Body of pancreas (tissue), 4 donors: ENCODE measurements around the gene ALPG.
"Not testable (repeated sequence)": the region's sequence is repeated elsewhere in the genome, so short reads cannot be mapped to it uniquely, and the experiment has no call there.

Experiments
- POLR2A ChIP-seq, 3 donors: fragments of 450-650 bp; IDR thresholded peaks; one replicate each; pipeline ENCODE4 v1.6.1; 2016; ENCODE audit warnings: antibody characterized with exemption in 3 of 3, mild to moderate bottlenecking in 2 of 3
- TF ChIP-seq, protein P1 (sequence below), 7 experiments: fragments of 450-650 bp in 4 of 7; fragments of 200-600 bp in 3 of 7; sonication (generic) in 3 of 7; IDR thresholded peaks; one replicate each; pipeline ENCODE4 v1.5.1; 2016 to 2019; ENCODE audit warnings: antibody characterized with exemption in 7 of 7

DNA sequence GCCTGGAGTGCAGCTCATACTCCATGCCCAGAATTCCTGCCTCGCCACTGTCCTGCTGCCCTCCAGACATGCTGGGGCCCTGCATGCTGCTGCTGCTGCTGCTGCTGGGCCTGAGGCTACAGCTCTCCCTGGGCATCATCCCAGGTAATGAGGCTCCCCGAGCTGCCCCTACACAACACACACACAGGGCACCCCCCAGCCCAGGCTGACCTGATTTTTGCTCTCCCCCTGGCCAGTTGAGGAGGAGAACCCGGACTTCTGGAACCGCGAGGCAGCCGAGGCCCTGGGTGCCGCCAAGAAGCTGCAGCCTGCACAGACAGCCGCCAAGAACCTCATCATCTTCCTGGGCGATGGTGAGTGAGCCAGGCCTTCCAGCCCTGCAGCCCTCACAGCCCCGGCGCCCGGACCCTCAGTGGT lies 27.9 kb upstream of the ALPG start, which contains the start of gene ALPP:
- TF ChIP-seq, protein P1, sequence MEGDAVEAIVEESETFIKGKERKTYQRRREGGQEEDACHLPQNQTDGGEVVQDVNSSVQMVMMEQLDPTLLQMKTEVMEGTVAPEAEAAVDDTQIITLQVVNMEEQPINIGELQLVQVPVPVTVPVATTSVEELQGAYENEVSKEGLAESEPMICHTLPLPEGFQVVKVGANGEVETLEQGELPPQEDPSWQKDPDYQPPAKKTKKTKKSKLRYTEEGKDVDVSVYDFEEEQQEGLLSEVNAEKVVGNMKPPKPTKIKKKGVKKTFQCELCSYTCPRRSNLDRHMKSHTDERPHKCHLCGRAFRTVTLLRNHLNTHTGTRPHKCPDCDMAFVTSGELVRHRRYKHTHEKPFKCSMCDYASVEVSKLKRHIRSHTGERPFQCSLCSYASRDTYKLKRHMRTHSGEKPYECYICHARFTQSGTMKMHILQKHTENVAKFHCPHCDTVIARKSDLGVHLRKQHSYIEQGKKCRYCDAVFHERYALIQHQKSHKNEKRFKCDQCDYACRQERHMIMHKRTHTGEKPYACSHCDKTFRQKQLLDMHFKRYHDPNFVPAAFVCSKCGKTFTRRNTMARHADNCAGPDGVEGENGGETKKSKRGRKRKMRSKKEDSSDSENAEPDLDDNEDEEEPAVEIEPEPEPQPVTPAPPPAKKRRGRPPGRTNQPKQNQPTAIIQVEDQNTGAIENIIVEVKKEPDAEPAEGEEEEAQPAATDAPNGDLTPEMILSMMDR (IDR thresholded peaks at IDR 0.05), result not testable (repeated sequence)
- TF ChIP-seq POLR2A (IDR thresholded peaks at IDR 0.05), result not testable (repeated sequence)
